GM12878 (cell line): ENCODE measurements around the gene ZBTB24. TPM values are rescaled to one million over a fixed set of nuclear protein-coding genes. Genes with fewer than 3 reads are reported as not detected.

ENCODE experiments used
- ATAC-seq: fragments of 200-7000 bp; cut with Tn5 transposase; 3 replicates; pipeline ENCODE4 v1.9.1; 2020; ENCODE audit warnings: mild to moderate bottlenecking, moderate library complexity
- BruUV-seq: library from RNA; stranded (reverse); fragments of 400-500 nt; replicated peaks from 2 replicates; lab custom pipeline; 2021; lab: Mats Ljungman, UMichigan
- CTCF ChIA-PET: fragments of 300-600 bp; sonication (Branson Sonifier 250); formaldehyde crosslinking; extraction: SDS; loops from one replicate; lab custom pipeline; 2021; ENCODE audit warnings: inconsistent platforms; lab: Yijun Ruan, JAX
- POLR2A ChIA-PET: fragments of 350-600 bp; formaldehyde crosslinking; extraction: SDS; loops from one replicate; lab custom pipeline; 2021; ENCODE audit warnings: inconsistent platforms; lab: Charles Lee
- RAD21 ChIA-PET: fragments of 300-600 bp; sonication (Branson Sonifier 250); formaldehyde crosslinking; loops from one replicate; lab custom pipeline; 2023; ENCODE audit warnings: antibody characterized with exemption; ENCODE audit not compliant: unreplicated experiment; lab: Charles Lee
- SMC1A ChIA-PET: fragments of 300-600 bp; sonication (Branson Sonifier 250); formaldehyde crosslinking; loops from one replicate; lab custom pipeline; 2023; ENCODE audit not compliant: unreplicated experiment, uncharacterized antibody; lab: Charles Lee
- DNase-seq: peaks from one replicate; pipeline ENCODE4 v3.0.0-alpha.2; 2011; ENCODE audit warnings: low read depth, low spot score
- FAIRE-seq: peaks from 3 replicates; lab custom pipeline; 2011; peaks lifted over from hg19 to GRCh38; lab: Jason Lieb, UNC
- H2AFZ ChIP-seq: 2 replicates; pipeline ENCODE4 v1.6.0; 2011; ENCODE audit warnings: low read depth, low read length, control low read depth; ENCODE audit not compliant: control insufficient read depth
- H3K27ac ChIP-seq: 2 replicates; pipeline ENCODE4 v1.5.1; 2011; ENCODE audit warnings: control low read depth; ENCODE audit not compliant: control insufficient read depth, insufficient read depth
- H3K27me3 ChIP-seq, 2 experiments: replicated peaks in 1 of 2; 2 replicates each; pipeline versions ENCODE4 v1.6.0 to v1.6.1; 2011; ENCODE audit warnings: low read length in 1 of 2; ENCODE audit not compliant: control insufficient read depth in 2 of 2, insufficient read depth in 2 of 2
- H3K36me3 ChIP-seq, 2 experiments: 2 replicates each; pipeline ENCODE4 v1.5.1; 2011; ENCODE audit warnings: low read length in 1 of 2; ENCODE audit not compliant: control insufficient read depth in 2 of 2, insufficient read depth in 2 of 2
- H3K4me1 ChIP-seq: 2 replicates; pipeline ENCODE4 v1.6.1; 2011; ENCODE audit warnings: mild to moderate bottlenecking, low read length, moderate library complexity, mixed read lengths; ENCODE audit not compliant: control insufficient read depth, insufficient read depth
- H3K4me2 ChIP-seq: 2 replicates; pipeline ENCODE4 v1.6.0; 2011; ENCODE audit warnings: control low read depth; ENCODE audit not compliant: control insufficient read depth, insufficient read depth
- H3K4me3 ChIP-seq: fragments of 200-600 bp; sonication (generic); 2 replicates; pipeline ENCODE4 v1.5.1; 2016
- H3K79me2 ChIP-seq: 2 replicates; pipeline ENCODE4 v1.6.0; 2011; ENCODE audit warnings: low read length; ENCODE audit not compliant: control insufficient read depth, insufficient read depth
- H3K9ac ChIP-seq: 2 replicates; pipeline ENCODE4 v1.8.0; 2011; ENCODE audit warnings: low read length, control low read depth, mixed read lengths; ENCODE audit not compliant: control insufficient read depth, insufficient read depth
- H3K9me3 ChIP-seq: replicated peaks from 3 replicates; pipeline ENCODE4 v1.5.1; 2011; ENCODE audit warnings: mild to moderate bottlenecking, low read length; ENCODE audit not compliant: control insufficient read depth, insufficient read depth
- H4K20me1 ChIP-seq: 2 replicates; pipeline ENCODE4 v1.6.0; 2011; ENCODE audit not compliant: control insufficient read depth, insufficient read depth
- ESRRA ChIP-seq: IDR thresholded peaks from 2 replicates; pipeline ENCODE4 v1.6.1; 2012; ENCODE audit warnings: mild to moderate bottlenecking, low read length, improper control_type of control experiment
- EZH2 ChIP-seq: IDR thresholded peaks from 2 replicates; pipeline ENCODE4 v1.6.1; 2012; ENCODE audit warnings: low read depth, mild to moderate bottlenecking, control low read depth, inconsistent platforms, low read length, borderline replicate concordance; ENCODE audit not compliant: control insufficient read depth
- HDAC2 ChIP-seq: fragments of 200-600 bp; sonication (generic); IDR thresholded peaks from 2 replicates; pipeline ENCODE4 v1.6.1; 2017
- IKZF1 ChIP-seq: fragments of 450-650 bp; conservative IDR thresholded peaks from 2 replicates; pipeline ENCODE4 v1.6.1; 2017; ENCODE audit warnings: antibody characterized with exemption, mild to moderate bottlenecking
- JUND ChIP-seq: IDR thresholded peaks from 2 replicates; pipeline ENCODE4 v1.6.1; 2012; ENCODE audit warnings: low read depth, mild to moderate bottlenecking, low read length, improper control_type of control experiment, moderate library complexity
- MEF2A ChIP-seq: IDR thresholded peaks from 2 replicates; pipeline ENCODE4 v1.6.1; 2011; ENCODE audit warnings: low read depth, mild to moderate bottlenecking, low read length, moderate library complexity; ENCODE audit not compliant: insufficient read depth
- RFX5 ChIP-seq: IDR thresholded peaks from 2 replicates; pipeline ENCODE4 v1.6.1; 2011; ENCODE audit warnings: low read depth, low read length, improper control_type of control experiment
- ZNF384 ChIP-seq: IDR thresholded peaks from 2 replicates; pipeline ENCODE4 v1.6.1; 2012; ENCODE audit warnings: low read depth, mild to moderate bottlenecking, low read length, improper control_type of control experiment, borderline replicate concordance
- WGBS: methylation state at CpG from one replicate; pipeline ENCODE4 v1.1.6; 2016; ENCODE audit warnings: low lambda C conversion rate; ENCODE audit not compliant: insufficient replicate concordance, insufficient coverage; ENCODE audit errors: missing lambda C conversion rate; 5-methylcytosine and 5-hydroxymethylcytosine counted together
- in situ Hi-C: fragments of 300-500 bp; cut with MboI; formaldehyde crosslinking; loops from 9 replicates; pipeline ENCODE4 v1.14.3; 2018; ENCODE audit warnings: mixed read lengths
- intact Hi-C: fragments of 100-400 bp; cut with micrococcal nuclease; formaldehyde crosslinking; loops from one replicate; pipeline ENCODE4 v1.14.2; 2022; ENCODE audit not compliant: unreplicated experiment
- polyA plus RNA-seq, 11 experiments: library from polyadenylated mRNA; depleted of rRNA in 4 of 11; unstranded in 6 of 11; stranded (reverse) in 5 of 11; fragments of >200 nt; fragmentation: Nextera tagmentation in 4 of 11; fragmentation: Illumina TruSeq in 1 of 11; extraction: Ambion mirVana in 4 of 11; extraction: Trizol in 1 of 11; gene quantifications; 1 replicate in 1 of 11; 2 replicates in 10 of 11; pipeline versions ENCODE4 v1.2.1 to v1.2.3, GENCODE V29; 2011 to 2016; ENCODE audit warnings: inconsistent platforms in 2 of 11, missing spikeins in 2 of 11, low read depth in 1 of 11
- total RNA-seq, 4 experiments: library from RNA; depleted of rRNA in 3 of 4; stranded (reverse); fragments of >200 nt in 3 of 4; fragmentation: Illumina TruSeq in 1 of 4; extraction: Trizol in 1 of 4; gene quantifications; 2 replicates each; pipeline versions ENCODE4 v1.2.1 to v1.2.3, GENCODE V29; 2013 to 2021
- TF ChIP-seq, protein P1 (sequence below): fragments of 450-650 bp; IDR thresholded peaks from 2 replicates; pipeline ENCODE4 v1.6.1; 2017; ENCODE audit warnings: mild to moderate bottlenecking, moderate library complexity
- TF ChIP-seq, protein P2 (sequence below): fragments of 450-650 bp; IDR thresholded peaks from 2 replicates; pipeline ENCODE4 v1.6.1; 2017; ENCODE audit warnings: antibody characterized with exemption, mild to moderate bottlenecking, moderate library complexity
- TF ChIP-seq, protein P3 (sequence below): IDR thresholded peaks from 2 replicates; pipeline ENCODE4 v1.6.1; 2012; ENCODE audit warnings: improper control_type of control experiment, low read depth, low read length; ENCODE audit not compliant: insufficient replicate concordance

Gene ZBTB24
- total and polyA plus RNA-seq, 10 of the 15 experiments (the other 5 are each of a cell fraction or from before 2014, with no cell fraction given): 2.9 to 17.7 (median 8.5) TPM

DNA sequence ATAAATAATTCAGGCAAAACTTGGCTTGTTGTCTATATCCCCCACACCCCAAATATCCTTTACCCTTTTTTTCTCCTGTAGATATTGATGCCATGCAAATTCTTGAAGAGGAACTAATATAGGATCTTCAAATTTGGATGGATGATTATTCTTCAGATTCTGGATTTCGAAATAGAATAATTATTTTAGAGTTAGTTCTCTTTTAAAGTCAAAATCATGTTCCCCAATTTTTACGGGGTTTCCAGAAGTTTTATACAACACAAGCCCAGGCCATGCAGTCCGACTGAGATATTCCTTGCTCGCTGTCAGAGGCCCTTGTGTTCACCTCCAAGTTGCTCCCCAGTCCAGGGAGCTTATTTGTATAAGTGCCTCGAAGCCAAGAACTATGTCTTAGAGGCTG is 47.0 kb downstream of the ZBTB24 start:
- Histone ChIP-seq H3K9ac (no peak overlapping the region), H3K4me1 (peaks cover 4% of the 10 kb centered on the region), H4K20me1 (no peaks in the 10 kb centered on the region), H3K36me3 (no peaks in the 10 kb centered on the region), H3K4me3 (no peak overlapping the region), H3K4me2 (no peak overlapping the region), H3K9me3 (no peaks in the 10 kb centered on the region), H2AFZ (no peak overlapping the region), H3K27ac (no peak overlapping the region), H3K27me3 (no peaks in the 10 kb centered on the region; a peak in 1 of 4 replicates), H3K79me2 (peaks cover 1% of the 10 kb centered on the region; the same call in 1 of the 2 replicates)
- ChIA-PET CTCF (interaction anchor here (0.6 to 1.5 kb wide), 4 partner anchors 49 to 248 kb away, joined by 3 to 9 read pairs (median 4); no protein-coding TSS in a partner anchor), POLR2A (no interaction called here), SMC1A (interaction anchor here (0.9 to 1.8 kb wide), 3 partner anchors 18 to 52 kb away, joined by 3 to 6 read pairs (median 6); no protein-coding TSS in a partner anchor), RAD21 (interaction anchor here (0.9 kb wide), 1 partner anchor 9 kb away, joined by 3 read pairs; no protein-coding TSS in a partner anchor)
- no peak for ATAC-seq
- BruUV-seq: no TSS peak
- in situ Hi-C loops: no loop called here
- intact Hi-C loops: no loop called here
- 35% methylated on average over 5 of the region's 5 CpGs for WGBS
- FAIRE-seq: no peak
- DNase-seq: no peak
- TF ChIP-seq HDAC2 (no peak), IKZF1 (no peak), EZH2 (no peak), ZNF384 (no peak), MEF2A (no peak), ESRRA (no peak), JUND (no peak), RFX5 (no peak)
- TF ChIP-seq, protein P1, sequence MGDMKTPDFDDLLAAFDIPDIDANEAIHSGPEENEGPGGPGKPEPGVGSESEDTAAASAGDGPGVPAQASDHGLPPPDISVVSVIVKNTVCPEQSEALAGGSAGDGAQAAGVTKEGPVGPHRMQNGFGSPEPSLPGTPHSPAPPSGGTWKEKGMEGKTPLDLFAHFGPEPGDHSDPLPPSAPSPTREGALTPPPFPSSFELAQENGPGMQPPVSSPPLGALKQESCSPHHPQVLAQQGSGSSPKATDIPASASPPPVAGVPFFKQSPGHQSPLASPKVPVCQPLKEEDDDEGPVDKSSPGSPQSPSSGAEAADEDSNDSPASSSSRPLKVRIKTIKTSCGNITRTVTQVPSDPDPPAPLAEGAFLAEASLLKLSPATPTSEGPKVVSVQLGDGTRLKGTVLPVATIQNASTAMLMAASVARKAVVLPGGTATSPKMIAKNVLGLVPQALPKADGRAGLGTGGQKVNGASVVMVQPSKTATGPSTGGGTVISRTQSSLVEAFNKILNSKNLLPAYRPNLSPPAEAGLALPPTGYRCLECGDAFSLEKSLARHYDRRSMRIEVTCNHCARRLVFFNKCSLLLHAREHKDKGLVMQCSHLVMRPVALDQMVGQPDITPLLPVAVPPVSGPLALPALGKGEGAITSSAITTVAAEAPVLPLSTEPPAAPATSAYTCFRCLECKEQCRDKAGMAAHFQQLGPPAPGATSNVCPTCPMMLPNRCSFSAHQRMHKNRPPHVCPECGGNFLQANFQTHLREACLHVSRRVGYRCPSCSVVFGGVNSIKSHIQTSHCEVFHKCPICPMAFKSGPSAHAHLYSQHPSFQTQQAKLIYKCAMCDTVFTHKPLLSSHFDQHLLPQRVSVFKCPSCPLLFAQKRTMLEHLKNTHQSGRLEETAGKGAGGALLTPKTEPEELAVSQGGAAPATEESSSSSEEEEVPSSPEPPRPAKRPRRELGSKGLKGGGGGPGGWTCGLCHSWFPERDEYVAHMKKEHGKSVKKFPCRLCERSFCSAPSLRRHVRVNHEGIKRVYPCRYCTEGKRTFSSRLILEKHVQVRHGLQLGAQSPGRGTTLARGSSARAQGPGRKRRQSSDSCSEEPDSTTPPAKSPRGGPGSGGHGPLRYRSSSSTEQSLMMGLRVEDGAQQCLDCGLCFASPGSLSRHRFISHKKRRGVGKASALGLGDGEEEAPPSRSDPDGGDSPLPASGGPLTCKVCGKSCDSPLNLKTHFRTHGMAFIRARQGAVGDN: no peak
- TF ChIP-seq, protein P2, sequence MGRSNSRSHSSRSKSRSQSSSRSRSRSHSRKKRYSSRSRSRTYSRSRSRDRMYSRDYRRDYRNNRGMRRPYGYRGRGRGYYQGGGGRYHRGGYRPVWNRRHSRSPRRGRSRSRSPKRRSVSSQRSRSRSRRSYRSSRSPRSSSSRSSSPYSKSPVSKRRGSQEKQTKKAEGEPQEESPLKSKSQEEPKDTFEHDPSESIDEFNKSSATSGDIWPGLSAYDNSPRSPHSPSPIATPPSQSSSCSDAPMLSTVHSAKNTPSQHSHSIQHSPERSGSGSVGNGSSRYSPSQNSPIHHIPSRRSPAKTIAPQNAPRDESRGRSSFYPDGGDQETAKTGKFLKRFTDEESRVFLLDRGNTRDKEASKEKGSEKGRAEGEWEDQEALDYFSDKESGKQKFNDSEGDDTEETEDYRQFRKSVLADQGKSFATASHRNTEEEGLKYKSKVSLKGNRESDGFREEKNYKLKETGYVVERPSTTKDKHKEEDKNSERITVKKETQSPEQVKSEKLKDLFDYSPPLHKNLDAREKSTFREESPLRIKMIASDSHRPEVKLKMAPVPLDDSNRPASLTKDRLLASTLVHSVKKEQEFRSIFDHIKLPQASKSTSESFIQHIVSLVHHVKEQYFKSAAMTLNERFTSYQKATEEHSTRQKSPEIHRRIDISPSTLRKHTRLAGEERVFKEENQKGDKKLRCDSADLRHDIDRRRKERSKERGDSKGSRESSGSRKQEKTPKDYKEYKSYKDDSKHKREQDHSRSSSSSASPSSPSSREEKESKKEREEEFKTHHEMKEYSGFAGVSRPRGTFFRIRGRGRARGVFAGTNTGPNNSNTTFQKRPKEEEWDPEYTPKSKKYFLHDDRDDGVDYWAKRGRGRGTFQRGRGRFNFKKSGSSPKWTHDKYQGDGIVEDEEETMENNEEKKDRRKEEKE: no peak
- TF ChIP-seq, protein P3, sequence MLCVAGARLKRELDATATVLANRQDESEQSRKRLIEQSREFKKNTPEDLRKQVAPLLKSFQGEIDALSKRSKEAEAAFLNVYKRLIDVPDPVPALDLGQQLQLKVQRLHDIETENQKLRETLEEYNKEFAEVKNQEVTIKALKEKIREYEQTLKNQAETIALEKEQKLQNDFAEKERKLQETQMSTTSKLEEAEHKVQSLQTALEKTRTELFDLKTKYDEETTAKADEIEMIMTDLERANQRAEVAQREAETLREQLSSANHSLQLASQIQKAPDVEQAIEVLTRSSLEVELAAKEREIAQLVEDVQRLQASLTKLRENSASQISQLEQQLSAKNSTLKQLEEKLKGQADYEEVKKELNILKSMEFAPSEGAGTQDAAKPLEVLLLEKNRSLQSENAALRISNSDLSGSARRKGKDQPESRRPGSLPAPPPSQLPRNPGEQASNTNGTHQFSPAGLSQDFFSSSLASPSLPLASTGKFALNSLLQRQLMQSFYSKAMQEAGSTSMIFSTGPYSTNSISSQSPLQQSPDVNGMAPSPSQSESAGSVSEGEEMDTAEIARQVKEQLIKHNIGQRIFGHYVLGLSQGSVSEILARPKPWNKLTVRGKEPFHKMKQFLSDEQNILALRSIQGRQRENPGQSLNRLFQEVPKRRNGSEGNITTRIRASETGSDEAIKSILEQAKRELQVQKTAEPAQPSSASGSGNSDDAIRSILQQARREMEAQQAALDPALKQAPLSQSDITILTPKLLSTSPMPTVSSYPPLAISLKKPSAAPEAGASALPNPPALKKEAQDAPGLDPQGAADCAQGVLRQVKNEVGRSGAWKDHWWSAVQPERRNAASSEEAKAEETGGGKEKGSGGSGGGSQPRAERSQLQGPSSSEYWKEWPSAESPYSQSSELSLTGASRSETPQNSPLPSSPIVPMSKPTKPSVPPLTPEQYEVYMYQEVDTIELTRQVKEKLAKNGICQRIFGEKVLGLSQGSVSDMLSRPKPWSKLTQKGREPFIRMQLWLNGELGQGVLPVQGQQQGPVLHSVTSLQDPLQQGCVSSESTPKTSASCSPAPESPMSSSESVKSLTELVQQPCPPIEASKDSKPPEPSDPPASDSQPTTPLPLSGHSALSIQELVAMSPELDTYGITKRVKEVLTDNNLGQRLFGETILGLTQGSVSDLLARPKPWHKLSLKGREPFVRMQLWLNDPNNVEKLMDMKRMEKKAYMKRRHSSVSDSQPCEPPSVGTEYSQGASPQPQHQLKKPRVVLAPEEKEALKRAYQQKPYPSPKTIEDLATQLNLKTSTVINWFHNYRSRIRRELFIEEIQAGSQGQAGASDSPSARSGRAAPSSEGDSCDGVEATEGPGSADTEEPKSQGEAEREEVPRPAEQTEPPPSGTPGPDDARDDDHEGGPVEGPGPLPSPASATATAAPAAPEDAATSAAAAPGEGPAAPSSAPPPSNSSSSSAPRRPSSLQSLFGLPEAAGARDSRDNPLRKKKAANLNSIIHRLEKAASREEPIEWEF: no peak
